GM12892 (cell line): ENCODE results near the gene MYO5B.

Experiments
- POLR2A ChIP-seq: IDR thresholded peaks from 2 replicates; pipeline ENCODE4 v1.6.1; 2011; ENCODE audit warnings: low read depth, low read length, control low read depth
- POLR2AphosphoS5 ChIP-seq: IDR thresholded peaks from 2 replicates; pipeline ENCODE4 v1.6.1; 2011; ENCODE audit warnings: low read depth, low read length, control low read depth

- no peak for TF ChIP-seq POLR2AphosphoS5
- TF ChIP-seq POLR2A, result no peak
Observed at GRCh38 chr18:50187659-50188058, 7.3 kb downstream of the MYO5B start.
